Aorta (tissue), 5 donors: Measurements from ENCODE around the gene FAM120AOS. TPM values are rescaled to one million over a fixed set of nuclear protein-coding genes. Genes with fewer than 3 reads are reported as not detected.

Experiments
- ATAC-seq: fragments of 200-7000 bp; cut with Tn5 transposase; one replicate; pipeline ENCODE4 v1.9.1; 2022; ENCODE audit warnings: moderate library complexity; ENCODE audit not compliant: low FRiP score
- DNase-seq, 2 donors: peaks; one replicate each; pipeline ENCODE4 v3.0.0-alpha.2; 2020
- H3K27ac ChIP-seq, 2 donors: one replicate each; pipeline ENCODE4 v1.5.1; 2013; ENCODE audit warnings: low read length in 2 of 2, mild to moderate bottlenecking in 2 of 2, moderate library complexity in 2 of 2, control low read depth in 1 of 2, inconsistent platforms in 1 of 2, low read depth in 1 of 2
- H3K27me3 ChIP-seq, 2 donors: one replicate each; pipeline ENCODE4 v1.6.1; 2013; ENCODE audit warnings: control low read depth in 1 of 2, low read length in 1 of 2, mild to moderate bottlenecking in 1 of 2, moderate library complexity in 1 of 2; ENCODE audit not compliant: insufficient read depth in 2 of 2, control insufficient read depth in 1 of 2
- H3K36me3 ChIP-seq, 2 donors: one replicate each; pipeline ENCODE4 v1.6.1; 2013; ENCODE audit warnings: control low read depth in 1 of 2, low read length in 1 of 2, mild to moderate bottlenecking in 1 of 2; ENCODE audit not compliant: insufficient read depth in 2 of 2, control insufficient read depth in 1 of 2
- H3K4me1 ChIP-seq, 2 donors: one replicate each; pipeline ENCODE4 v1.6.1; 2013; ENCODE audit warnings: low read length in 2 of 2, control low read depth in 1 of 2, mild to moderate bottlenecking in 1 of 2, moderate library complexity in 1 of 2; ENCODE audit not compliant: insufficient read depth in 2 of 2, control insufficient read depth in 1 of 2
- H3K4me3 ChIP-seq, 2 donors: one replicate each; pipeline ENCODE4 v1.5.1; 2013; ENCODE audit warnings: low read length in 2 of 2, control low read depth in 1 of 2, mild to moderate bottlenecking in 1 of 2
- H3K9me3 ChIP-seq: one replicate; pipeline ENCODE4 v1.6.1; 2013; ENCODE audit warnings: mild to moderate bottlenecking, low read length; ENCODE audit not compliant: control insufficient read depth
- WGBS, 2 donors: extraction: QIAGEN DNeasy Blood & Tissue Kit; methylation state at CpG; one replicate each; pipeline ENCODE4 v1.1.7; 2013; 5-methylcytosine and 5-hydroxymethylcytosine counted together
- intact Hi-C, 2 donors: fragments of 100-400 bp; cut with DNase I; formaldehyde crosslinking; loops; one replicate each; pipeline versions ENCODE4 v1.14.2 to v1.15.0; 2022
- polyA plus RNA-seq, 2 donors: library from polyadenylated mRNA; stranded (reverse); fragments of 200-250 nt; gene quantifications; one replicate each; pipeline ENCODE4 v1.2.3, GENCODE V29; 2013
- total RNA-seq, 2 donors: library from RNA; stranded (reverse); fragmentation: NEBNext Ultra II Directional; extraction: Animal tissue kit (Norgen Biotek cat#: 25700); gene quantifications; one replicate each; pipeline ENCODE4 v1.2.1, GENCODE V29; 2021
- donor health status: healthy with polysubstance abuse.
- donor health status: Bipolar disorder and iron deficiency.
- donor health status: DM: no; HTN: no; CAD: no.
- donor health status: DM: no; HTN: no; CAD: no.
- donor health status: DM: yes; HTN: yes; CAD: no.

Gene FAM120AOS
- total and polyA plus RNA-seq, 4 donors, result 38.3 to 57.2 (median 40.7) TPM

DNA sequence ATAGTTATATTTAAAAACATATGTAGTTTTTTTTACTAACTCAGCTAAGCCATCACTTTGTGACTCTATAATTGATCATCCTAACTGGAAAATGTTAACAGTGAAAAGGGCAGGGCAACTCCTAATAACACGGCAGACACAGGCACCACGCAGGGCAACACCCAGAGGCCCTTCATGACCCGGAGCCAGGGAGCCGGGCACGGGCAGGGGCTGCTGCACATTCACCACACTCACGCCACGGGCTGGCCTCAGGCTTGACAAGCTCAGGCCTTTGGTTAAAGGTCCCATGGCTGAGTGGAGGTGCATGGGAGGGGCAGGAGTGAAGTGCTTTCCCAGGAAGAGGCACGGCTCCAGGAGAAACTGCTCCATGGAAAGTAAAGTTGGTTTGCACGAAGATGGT, 54.9 kb downstream of the FAM120AOS start:
- WGBS, 2 donors, result 85 to 88% methylated on average over 9 of the region's 9 CpGs
- ATAC-seq (no peak), DNase-seq (no peak)
- Histone ChIP-seq H3K4me1 (no peaks in the 10 kb centered on the region), H3K27me3 (no peaks in the 10 kb centered on the region), H3K27ac (no peak overlapping the region), H3K9me3 (no peaks in the 10 kb centered on the region), H3K36me3 (no peaks in the 10 kb centered on the region), H3K4me3 (no peak overlapping the region)
- intact Hi-C loops, result no loop called here

DNA sequence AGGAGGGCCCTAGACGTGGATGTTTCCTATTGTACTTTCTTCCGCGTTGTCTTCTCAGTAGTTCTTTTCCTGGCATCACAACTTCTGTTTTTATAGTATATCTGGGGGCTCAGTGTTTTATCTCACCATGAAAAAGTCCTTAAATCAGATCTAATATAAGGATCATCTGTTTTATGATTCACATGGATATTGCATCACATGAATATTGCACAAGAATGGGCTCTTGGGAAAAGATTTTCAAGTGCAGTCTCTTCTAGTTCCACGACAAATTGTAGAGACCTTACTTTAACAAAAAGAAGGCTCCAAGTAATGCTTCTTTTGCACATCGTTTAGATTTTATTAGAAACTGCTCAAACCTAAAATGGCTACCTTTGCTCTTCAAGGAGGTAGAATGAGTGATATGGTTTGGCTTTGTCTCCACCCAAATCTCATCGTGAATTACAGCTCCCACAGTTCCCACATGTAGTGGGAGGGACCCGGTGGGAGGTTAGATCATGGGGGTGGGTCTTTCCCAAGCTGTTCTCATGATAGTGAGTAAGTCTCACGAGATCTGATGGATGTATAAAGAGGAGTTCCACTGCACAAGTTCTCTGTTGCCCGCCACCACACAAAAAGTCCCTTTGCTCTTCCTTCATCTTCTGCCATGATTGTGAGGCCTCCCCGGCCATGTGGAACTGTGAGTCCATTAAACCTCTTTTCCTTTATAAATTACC, 55.6 kb downstream of the FAM120AOS start:
- H3K4me3 ChIP-seq, result no peak overlapping the region
- H3K36me3 ChIP-seq, result no peaks in the 10 kb centered on the region
- no peaks in the 10 kb centered on the region for H3K9me3 ChIP-seq
- no peaks in the 10 kb centered on the region for H3K27me3 ChIP-seq
- WGBS, 2 donors, result 73 to 76% methylated on average over 10 of the region's 10 CpGs
- no peak overlapping the region for H3K27ac ChIP-seq
- DNase-seq (no peak), ATAC-seq (no peak)
- no peaks in the 10 kb centered on the region for H3K4me1 ChIP-seq
- intact Hi-C loops, result no loop called here

Other genes starting within 250 kb of the FAM120AOS start
- 10 to 100 TPM; 81.7 to 88.6 TPM for gene FAM120A, start 1.9 kb downstream of the FAM120AOS start, total RNA-seq
- 10 to 100 TPM; 30.7 to 40.8 TPM for gene FAM120A, start 1.9 kb downstream of the FAM120AOS start, polyA plus RNA-seq
- 10 to 100 TPM; 29.2 to 32.4 TPM for gene PHF2, start 123.0 kb upstream of the FAM120AOS start, total RNA-seq
- 10 to 100 TPM; 10.3 to 26.7 TPM for gene PHF2, start 123.0 kb upstream of the FAM120AOS start, polyA plus RNA-seq